CD4-positive, alpha-beta T cell treated with Interleukin-4 for 4 hours (primary cell): ENCODE data around the gene ZNF79.
A peak's percentile ranks its signal among the peaks of the same experiment; 100 is the strongest.

Experiments
- DNase-seq: peaks from one replicate; pipeline ENCODE4 v3.0.0-alpha.2; 2020

ZNF79 gene

DNA sequence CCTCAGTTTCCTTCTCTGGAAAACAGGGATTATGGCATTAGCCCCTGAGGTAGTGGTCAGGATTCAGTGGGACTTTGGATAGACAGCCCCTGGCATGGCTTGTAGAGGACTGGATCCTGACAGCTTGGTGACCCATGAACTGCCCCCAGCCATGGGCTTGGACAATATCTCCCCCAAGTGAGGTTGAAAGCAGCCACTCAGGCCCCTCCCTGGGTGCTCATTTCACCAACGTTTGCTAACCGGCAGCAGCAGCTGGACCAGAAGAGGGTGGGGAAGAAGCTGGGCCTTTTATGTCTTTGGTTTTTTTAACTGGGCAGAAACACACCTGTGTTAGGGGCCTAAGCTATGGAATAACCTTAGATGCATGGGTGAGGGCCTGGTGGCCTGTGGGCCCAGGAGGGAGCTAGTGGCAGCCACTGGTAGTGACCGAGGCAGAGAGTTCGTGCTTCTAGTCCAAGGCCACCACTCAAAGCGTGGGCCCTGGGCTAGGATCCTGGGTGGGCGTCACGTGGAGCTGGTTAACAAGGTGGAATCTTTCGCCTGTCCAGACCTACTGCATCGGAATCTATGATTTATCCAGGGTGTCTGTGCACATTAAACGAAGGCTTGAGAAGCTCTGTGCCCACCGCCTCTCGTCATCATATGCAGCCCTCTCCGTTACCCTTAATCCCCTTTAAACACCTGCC is 25.3 kb upstream of the ZNF79 start:
- DNase-seq, result no peak

- DNase-seq, result no peak
Measured at GRCh38 chr9:127399736-127400269, 24.4 kb upstream of the ZNF79 start.

DNA sequence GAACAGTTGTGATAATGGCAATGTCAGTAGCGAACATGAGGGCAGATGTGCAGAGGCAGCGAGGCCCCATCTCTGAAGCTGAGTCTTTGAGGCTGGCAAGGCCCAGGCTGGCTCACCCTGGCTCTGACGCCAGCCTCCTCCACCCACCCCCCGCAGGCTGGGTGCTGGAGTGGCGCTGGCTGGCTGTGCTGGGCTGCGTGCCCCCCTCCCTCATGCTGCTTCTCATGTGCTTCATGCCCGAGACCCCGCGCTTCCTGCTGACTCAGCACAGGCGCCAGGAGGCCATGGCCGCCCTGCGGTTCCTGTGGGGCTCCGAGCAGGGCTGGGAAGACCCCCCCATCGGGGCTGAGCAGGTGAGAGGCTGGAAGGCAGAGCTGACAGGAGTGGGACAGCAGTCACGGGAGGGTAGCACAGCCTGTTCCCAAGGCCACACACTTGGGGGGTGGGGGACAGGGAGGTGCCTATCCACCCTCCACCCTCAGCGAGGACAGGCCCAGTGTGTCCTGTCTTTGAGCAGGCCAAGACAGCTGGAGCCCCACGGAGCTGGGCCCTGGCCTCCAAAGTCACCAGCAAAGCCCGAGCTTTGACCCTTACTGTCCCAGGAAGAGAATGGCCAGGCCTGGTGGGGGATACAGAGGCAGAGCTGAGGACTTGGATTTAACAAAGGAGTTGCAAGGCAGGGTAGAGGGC is 21.6 kb upstream of the ZNF79 start:
- DNase-seq, result no peak

DNA sequence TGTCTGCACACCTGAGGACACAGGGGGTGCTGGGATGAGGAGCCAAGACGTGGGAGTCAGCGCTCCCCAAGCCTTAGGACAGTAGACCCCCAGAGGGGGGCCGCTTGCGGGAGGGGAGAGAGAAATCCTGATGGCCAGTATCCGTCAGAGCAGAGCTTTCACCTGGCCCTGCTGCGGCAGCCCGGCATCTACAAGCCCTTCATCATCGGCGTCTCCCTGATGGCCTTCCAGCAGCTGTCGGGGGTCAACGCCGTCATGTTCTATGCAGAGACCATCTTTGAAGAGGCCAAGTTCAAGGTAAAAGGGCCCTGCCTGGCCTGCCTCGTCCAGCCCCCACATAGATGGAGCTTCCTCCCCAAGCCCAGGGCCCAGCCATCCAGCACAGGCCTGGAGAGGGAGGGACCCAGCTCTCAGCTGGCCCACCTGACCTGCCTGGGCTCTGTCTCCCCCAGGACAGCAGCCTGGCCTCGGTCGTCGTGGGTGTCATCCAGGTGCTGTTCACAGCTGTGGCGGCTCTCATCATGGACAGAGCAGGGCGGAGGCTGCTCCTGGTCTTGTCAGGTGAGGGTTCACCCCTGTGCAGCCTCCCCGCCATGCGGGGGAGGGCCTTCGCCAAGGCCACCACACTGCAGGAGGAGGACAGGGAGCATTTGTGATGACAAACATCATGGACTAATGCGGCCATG is 20.5 kb upstream of the ZNF79 start:
- DNase-seq, result no peak

DNA sequence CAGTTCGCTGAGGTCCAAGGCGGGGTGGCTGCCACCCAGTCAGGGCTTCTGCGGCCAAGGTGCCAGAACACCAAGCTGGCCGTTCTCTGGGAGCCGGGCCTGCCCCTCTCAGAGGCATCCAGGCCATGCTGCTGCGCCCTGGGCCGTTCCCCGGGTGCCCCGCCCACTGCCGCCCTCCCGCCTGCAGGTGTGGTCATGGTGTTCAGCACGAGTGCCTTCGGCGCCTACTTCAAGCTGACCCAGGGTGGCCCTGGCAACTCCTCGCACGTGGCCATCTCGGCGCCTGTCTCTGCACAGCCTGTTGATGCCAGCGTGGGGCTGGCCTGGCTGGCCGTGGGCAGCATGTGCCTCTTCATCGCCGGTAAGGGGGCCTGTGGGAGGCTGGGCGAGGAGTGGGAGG is 19.6 kb upstream of the ZNF79 start:
- DNase-seq, result no peak

DNA sequence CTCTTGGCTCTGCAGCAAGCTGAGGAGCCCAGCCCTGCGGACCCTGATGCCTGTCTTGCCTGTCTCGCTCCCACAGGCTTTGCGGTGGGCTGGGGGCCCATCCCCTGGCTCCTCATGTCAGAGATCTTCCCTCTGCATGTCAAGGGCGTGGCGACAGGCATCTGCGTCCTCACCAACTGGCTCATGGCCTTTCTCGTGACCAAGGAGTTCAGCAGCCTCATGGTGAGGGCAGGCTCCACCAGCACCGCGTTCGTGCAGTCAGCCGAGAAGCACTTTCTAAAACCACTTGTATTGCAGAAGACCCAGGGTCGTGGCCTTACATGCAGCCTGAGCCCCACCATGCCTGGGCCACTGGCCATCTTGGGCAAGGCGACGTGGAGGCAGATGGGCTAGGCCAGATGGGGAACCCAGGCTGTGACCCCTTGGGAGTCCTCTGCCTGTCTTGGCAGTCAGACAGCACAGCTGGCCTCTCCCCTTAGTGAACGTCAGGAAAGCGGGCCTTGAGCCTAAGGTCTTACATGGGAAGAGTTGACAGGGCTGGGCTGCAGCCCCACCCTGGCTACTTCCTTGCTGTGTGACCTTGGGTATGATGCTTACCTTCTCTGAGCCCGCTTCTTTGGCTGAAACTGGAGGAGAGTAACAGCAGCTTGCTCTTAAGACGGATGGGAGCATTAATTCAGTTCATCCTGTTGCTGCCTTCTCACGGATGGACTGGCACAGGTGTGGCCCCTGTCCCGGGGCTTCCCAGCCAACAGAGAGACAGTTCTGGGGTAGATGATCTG is 18.6 kb upstream of the ZNF79 start:
- no peak for DNase-seq

- DNase-seq, result no peak
Measured at GRCh38 chr9:127406799-127407491, 17.2 kb upstream of the ZNF79 start.

DNA sequence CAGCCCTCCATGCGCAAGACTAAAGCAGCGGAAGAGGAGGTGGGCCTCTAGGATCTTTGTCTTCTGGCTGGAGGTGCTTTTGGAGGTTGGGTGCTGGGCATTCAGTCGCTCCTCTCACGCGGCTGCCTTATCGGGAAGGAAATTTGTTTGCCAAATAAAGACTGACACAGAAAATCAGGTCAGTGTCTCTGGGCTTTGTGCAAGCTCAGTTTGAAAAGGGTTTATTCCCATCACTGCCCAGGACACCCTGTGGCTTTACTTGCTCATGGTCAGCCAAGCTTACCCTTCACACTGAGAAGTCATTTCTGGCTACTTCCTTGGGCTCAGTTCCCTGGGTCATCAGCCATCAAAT is 16.7 kb upstream of the ZNF79 start:
- DNase-seq, result no peak

DNA sequence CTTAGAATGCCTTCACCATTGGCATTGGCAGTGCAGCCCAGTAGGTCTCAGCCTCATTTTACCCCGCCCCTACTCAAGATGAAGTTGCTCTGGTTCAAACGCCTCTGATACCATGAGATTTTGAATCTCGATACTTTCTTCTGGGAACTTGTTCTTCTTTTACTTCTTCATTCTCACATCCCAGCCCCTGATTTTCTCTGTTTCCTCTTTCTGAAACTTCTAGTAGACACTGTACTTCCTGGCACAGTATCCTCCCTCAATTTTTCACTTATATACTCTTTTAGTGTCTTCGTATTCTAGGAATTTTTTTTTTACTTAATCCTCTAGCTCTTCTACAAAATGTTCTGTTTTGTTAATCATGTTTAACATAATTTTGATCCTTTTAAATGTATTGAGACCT is 13.1 kb upstream of the ZNF79 start:
- no peak for DNase-seq

DNA sequence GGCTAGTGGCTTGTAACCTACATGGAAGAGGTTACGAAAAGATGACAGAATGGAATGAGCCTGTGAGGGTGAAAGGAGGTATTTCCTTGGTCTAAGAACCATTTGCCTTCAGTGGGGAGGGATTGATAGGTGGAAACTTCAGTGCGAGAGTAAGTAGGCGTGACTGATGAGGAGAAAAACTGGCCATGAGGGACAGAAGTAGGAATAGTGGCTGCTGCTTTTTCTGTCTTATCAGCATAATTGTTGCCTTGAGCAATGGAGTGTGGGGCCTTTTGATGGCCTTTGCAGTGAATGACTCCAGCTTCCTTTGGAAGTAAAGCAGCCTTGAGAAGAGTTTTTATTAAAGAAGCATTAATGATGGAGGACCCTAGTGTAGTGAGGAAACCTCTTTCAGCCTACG is 9.0 kb upstream of the ZNF79 start:
- DNase-seq, result no peak

DNA sequence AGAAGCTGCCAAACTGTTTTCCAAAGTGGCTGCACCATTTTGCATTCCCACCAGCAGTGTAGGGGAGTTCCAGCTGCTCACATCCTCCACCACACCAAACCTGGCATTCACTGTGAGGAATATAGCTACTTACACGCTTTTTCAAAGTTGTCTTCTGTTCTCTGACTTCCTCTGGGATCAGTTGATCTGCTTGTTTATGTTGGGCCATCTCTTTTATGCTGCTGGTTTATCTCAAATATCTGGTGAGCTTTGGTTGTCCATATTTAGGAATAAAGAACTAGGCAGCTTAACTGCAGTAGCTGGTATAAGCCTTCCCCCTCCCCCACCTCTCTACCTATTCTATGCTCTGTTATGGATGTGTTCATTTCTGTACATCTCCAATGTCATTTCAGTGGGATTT is 8.5 kb upstream of the ZNF79 start:
- no peak for DNase-seq

DNA sequence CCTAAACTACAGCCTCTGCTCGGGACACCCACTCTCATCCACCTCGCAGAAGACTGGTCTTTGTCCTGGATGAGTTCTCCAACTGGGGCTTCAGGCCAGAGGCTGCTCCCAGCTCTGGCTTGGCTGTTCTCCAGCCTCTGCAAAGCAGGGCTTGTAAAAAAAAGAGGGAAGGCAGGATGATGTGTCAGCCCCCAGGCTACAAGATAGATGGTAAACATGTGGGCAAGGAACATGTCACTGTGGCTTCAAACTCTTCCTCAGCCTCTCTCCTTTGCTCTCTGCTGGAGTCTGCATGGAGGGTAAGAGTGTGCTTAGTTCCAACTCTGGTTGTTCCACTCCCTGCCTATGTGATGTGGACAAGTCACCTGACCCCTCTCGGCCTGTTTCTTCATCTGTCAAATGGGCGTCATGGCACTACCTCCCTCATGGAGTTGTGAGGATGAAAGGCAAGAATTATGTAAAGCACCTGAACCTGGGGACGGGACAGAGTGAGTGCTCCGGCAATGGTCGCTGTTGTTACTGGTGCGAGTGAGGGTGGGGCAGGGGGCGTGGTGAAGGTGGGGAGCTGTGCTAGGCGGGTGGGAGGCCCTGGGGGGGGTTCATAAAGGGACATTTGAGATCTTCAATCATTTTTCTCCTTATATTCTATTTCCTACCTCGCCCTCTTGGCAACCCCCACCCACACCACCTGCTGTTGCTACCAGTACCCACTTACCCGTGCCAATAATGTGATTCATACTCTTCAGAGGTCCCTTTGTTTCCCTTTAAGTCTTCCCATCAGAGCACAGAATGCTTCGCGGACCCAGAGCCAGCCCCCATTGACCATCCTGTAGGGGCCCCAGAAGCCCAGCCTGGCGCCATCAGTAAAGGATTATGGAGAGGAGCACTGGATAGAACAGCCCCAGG is 6.8 kb upstream of the ZNF79 start:
- no peak for DNase-seq

DNA sequence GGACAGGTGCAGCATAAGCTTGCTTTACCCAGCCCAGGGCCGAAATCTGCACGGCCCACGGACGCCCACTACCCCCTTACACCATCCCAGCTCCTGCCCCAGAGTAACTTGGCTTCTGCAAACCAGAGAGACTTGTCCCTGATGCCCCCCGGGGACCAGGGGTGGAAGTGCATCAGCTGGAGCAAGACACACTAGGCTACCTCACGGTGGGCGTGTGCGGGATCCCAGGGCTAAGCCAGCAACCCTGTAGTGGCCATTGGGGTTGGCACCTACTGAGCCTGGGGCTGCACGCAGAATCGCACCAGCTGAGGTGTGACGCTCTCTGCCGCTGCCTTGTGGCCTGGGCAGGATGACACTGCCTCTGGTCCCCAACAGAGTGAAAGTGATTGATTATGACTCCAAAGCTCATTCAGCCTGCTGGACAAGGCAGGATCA is 6.1 kb upstream of the ZNF79 start:
- DNase-seq, result peak; percentile 33

- no peak for DNase-seq
Measured at GRCh38 chr9:127419348-127419747, 4.8 kb upstream of the ZNF79 start.

DNA sequence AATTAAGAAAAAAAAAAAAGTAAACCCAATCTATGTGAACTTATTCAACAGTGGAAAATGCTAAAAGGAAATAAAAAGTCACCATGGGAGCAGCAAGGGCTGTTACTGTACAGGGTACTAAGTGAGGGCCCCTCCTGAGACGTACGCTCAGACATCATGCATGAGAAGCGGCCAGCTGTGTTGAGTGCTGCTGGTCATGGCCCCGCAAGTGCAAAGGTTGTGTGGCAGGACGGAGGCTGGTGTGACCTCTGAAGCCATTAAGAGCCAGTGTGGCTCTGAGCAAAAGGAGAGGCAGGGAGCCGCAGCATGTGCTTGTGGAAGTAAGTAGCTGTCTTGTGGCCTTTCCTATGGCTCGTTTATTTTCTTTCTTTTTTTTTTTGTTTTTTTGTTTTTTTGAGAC is 3.1 kb upstream of the ZNF79 start:
- no peak for DNase-seq

DNA sequence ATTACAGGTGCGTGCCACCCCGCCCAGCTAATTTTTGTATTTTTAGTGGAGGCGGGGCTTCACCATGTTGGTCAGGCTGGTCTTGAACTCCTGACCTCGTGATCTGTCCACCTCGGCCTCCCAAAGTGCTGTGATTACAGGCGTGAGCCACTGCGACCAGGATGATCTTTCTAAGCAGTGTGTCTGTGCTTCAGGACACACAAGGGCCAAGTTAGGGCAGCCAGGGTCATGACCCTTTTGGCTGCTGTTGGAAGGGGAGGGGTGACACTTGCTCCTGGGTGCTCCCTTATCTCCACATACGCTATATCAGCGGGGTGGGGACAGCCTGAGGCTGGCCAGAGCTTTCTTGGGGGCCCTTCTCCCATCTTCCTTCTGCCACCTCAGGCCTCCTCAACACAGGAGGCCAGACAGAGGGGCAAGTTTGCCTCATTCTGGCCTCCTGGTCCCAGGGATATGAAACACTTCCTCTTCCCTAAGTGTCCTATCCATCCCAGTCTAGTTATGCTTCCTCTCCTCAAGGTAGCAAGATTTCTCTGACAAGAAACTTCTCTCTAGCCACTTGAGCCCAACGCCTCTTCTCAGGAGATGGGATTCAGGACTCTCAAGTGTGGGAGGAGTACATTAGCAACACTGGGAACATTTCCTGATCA is 1.9 kb upstream of the ZNF79 start:
- DNase-seq, result no peak

DNA sequence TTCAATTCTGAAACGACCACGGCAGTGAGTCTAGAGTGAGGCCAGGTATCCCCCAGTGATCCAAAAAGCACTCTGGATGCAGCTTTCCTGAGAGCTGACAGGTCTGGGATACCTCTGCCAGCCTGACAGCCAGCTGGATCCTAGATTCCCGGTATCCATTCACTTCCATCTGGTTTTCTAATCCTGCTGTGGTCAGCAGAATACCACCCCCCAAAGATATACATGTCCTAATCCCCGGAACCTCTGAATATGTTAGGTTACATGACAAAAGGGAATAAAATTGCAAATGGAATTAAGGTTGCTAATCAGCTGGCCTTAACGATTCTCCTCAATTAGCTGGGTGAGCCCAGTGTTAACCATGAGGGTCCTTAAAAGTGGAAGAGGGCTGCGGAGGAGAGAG is 1.4 kb upstream of the ZNF79 start:
- DNase-seq, result no peak

GRCh38 chr9:127423476-127423933 is 677 bp upstream of the ZNF79 start:
- no peak for DNase-seq

DNA sequence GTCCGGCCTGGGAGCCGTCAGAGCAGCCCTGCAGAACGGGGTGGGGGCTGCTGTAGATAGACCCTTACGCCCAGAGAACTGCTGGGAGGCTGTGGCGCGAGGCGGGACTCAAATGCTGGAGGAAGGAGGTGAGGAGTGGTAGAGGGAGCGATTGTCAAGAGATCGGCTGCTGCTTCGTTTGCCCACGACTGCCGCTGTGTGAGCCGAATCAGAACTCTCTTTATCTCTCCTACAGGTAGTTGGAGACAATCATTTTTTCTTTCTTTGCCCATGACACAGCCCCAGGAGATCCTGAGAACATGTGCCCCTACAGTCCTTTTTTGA is 456 bp downstream of the ZNF79 start:
- DNase-seq, result no peak

DNA sequence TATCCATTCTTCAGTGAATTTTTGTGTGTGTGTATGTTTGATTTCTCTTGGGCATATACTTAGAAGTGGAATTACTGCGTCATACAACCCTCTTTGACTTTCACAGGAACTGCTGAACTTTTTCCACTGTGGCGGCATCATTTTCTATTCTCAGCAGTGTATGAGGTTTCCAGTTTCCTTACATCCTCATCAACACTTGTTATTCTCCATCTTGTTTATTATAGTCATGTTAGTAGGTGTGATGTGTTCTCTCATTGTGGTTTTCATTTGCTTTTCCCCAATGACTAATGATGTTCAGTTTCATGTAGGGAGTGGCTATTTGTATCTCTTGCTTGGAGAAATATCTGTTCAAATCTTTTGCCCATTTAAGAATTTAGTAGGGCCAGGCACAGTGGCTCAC is 2.6 kb downstream of the ZNF79 start:
- peak; percentile 34 for DNase-seq

DNA sequence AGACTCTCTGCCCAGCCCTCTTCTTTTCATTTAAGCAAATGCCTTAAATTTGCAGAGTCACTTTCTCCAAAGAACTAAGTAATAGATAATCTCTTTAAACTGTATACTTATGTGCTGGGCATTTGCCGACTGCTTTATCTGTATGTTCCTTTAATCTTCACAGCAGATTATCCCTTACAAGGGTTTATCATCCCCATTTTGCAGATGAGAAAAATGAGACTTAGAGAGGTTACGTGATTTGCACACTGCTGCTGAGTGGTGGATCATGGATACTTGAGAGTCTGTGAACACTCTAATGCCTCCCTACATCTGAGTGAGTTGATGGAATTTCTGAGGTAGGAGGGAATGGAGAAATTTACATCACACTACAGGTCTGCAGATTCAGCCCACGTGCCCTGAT is 4.2 kb downstream of the ZNF79 start:
- DNase-seq, result no peak
